Left ventricle myocardium inferior (tissue), 1 donor: Measurements from ENCODE around the gene METRNL. TPM values are rescaled to one million over a fixed set of nuclear protein-coding genes. Genes with fewer than 3 reads are reported as not detected.
"Not testable (repeated sequence)": the region's sequence is repeated elsewhere in the genome, so short reads cannot be mapped to it uniquely, and the experiment has no call there.

Experiments
- DNase-seq: peaks from one replicate; pipeline ENCODE4 v3.0.0-alpha.2; 2020
- H3K27ac ChIP-seq: fragments of 200-600 bp; replicated peaks from 2 replicates; pipeline ENCODE4 v1.8.0; 2021
- H3K27me3 ChIP-seq: fragments of 200-600 bp; 2 replicates; pipeline ENCODE4 v1.8.0; 2021; ENCODE audit warnings: low read depth
- H3K36me3 ChIP-seq: fragments of 200-600 bp; 2 replicates; pipeline ENCODE4 v1.8.0; 2021
- H3K4me1 ChIP-seq: fragments of 200-600 bp; 2 replicates; pipeline ENCODE4 v1.8.0; 2021
- H3K4me3 ChIP-seq: fragments of 200-600 bp; 2 replicates; pipeline ENCODE4 v1.8.0; 2021; ENCODE audit warnings: mild to moderate bottlenecking, moderate library complexity
- H3K9me3 ChIP-seq: fragments of 200-600 bp; replicated peaks from 2 replicates; pipeline ENCODE4 v1.8.0; 2021
- CTCF ChIP-seq: fragments of 200-600 bp; IDR thresholded peaks from 2 replicates; pipeline ENCODE4 v1.8.0; 2021; ENCODE audit warnings: antibody characterized with exemption, mild to moderate bottlenecking, borderline replicate concordance
- intact Hi-C: fragments of 100-400 bp; cut with micrococcal nuclease; formaldehyde crosslinking; loops from one replicate; pipeline ENCODE4 v1.11.0; 2022
- long read RNA-seq: library from polyadenylated mRNA; unstranded; transcript quantifications from one replicate; pipeline ENCODE4 v2.0.0, GENCODE V29; 2021
- total RNA-seq: library from RNA; stranded (reverse); fragmentation: NEBNext Ultra II Directional; extraction: Animal tissue kit (Norgen Biotek cat#: 25700); gene quantifications from one replicate; pipeline ENCODE4 v1.2.1, GENCODE V29; 2021
- donor health status: DM: no; HTN: yes; CAD: no; lungs with severe emphysema.

METRNL gene
- total RNA-seq: 75.2 TPM
- long read RNA-seq, transcript METRNL-203 (3 exons, 1,900 nt): minor isoform, 5 of 99 reads
- long read RNA-seq, transcript METRNL-201 (4 exons, 1,605 nt): major isoform, 94 of 99 reads
- long read RNA-seq, partial matches to known transcripts: 0 of 99 reads
- long read RNA-seq, other reads (novel, unspliced or antisense): 0 of 99 reads

GRCh38 chr17:83079352-83079747 lies at the start of gene METRNL:
Gene METRNL, plus strand, starts transcription at chr17:83079609. Its CDS starts 207 bp downstream, at chr17:83079816.
- intact Hi-C loops: no loop called here
- TF ChIP-seq CTCF: no peak
- peak within 1 kb of the TSS; percentile 86 for H3K27ac ChIP-seq
- peaks cover 55% of the 10 kb centered on the region for H3K4me1 ChIP-seq
- no peaks in the 10 kb centered on the region for H3K9me3 ChIP-seq
- H3K4me3 ChIP-seq: peak within 1 kb of the TSS; percentile 88
- DNase-seq: peak; percentile 80
- peaks cover 5% of the 10 kb centered on the region for H3K27me3 ChIP-seq
- H3K36me3 ChIP-seq: no peaks in the 10 kb centered on the region

- DNase-seq: no peak
- H3K4me1 ChIP-seq: no peaks in the 10 kb centered on the region
- H3K4me3 ChIP-seq: no peak overlapping the region
- H3K36me3 ChIP-seq: no peaks in the 10 kb centered on the region
- H3K9me3 ChIP-seq: no peaks in the 10 kb centered on the region
- H3K27me3 ChIP-seq: no peaks in the 10 kb centered on the region
- intact Hi-C loops: no loop called here
- H3K27ac ChIP-seq: no peak overlapping the region
- no peak for TF ChIP-seq CTCF
Measured at GRCh38 chr17:83030432-83030831, 49.0 kb upstream of the METRNL start.

GRCh38 chr17:83031321-83031945 lies 48.0 kb upstream of the METRNL start:
- no peak for TF ChIP-seq CTCF
- no peaks in the 10 kb centered on the region for H3K27me3 ChIP-seq
- no peak overlapping the region for H3K4me3 ChIP-seq
- H3K27ac ChIP-seq: no peak overlapping the region
- intact Hi-C loops: no loop called here
- no peaks in the 10 kb centered on the region for H3K4me1 ChIP-seq
- no peaks in the 10 kb centered on the region for H3K9me3 ChIP-seq
- H3K36me3 ChIP-seq: no peaks in the 10 kb centered on the region
- DNase-seq: no peak

- H3K4me3 ChIP-seq, H3K27me3 ChIP-seq, intact Hi-C loops, H3K4me1 ChIP-seq, H3K9me3 ChIP-seq, DNase-seq, H3K36me3 ChIP-seq, H3K27ac ChIP-seq: not testable (repeated sequence)
Measured at GRCh38 chr17:83031946-83032451, 47.4 kb upstream of the METRNL start.

- Histone ChIP-seq H3K36me3 (peaks cover 13% of the 10 kb centered on the region), H3K4me1 (no peaks in the 10 kb centered on the region), H3K4me3 (no peak overlapping the region), H3K9me3 (no peaks in the 10 kb centered on the region), H3K27me3 (no peaks in the 10 kb centered on the region), H3K27ac (no peak overlapping the region)
- intact Hi-C loops: no loop called here
- no peak for DNase-seq
- TF ChIP-seq CTCF: no peak
Measured at GRCh38 chr17:83032781-83033180, 46.6 kb upstream of the METRNL start.

GRCh38 chr17:83034525-83034924 lies 44.9 kb upstream of the METRNL start:
- H3K9me3 ChIP-seq: no peaks in the 10 kb centered on the region
- intact Hi-C loops: no loop called here
- no peaks in the 10 kb centered on the region for H3K27me3 ChIP-seq
- H3K27ac ChIP-seq: no peak overlapping the region
- no peak for TF ChIP-seq CTCF
- no peaks in the 10 kb centered on the region for H3K4me1 ChIP-seq
- no peak overlapping the region for H3K4me3 ChIP-seq
- no peak for DNase-seq
- peaks cover 14% of the 10 kb centered on the region for H3K36me3 ChIP-seq
